ENCODE results near the gene MTFMT.
A peak's percentile ranks its signal among the peaks of the same experiment; 100 is the strongest.

- TF ChIP-seq, protein P1, sequence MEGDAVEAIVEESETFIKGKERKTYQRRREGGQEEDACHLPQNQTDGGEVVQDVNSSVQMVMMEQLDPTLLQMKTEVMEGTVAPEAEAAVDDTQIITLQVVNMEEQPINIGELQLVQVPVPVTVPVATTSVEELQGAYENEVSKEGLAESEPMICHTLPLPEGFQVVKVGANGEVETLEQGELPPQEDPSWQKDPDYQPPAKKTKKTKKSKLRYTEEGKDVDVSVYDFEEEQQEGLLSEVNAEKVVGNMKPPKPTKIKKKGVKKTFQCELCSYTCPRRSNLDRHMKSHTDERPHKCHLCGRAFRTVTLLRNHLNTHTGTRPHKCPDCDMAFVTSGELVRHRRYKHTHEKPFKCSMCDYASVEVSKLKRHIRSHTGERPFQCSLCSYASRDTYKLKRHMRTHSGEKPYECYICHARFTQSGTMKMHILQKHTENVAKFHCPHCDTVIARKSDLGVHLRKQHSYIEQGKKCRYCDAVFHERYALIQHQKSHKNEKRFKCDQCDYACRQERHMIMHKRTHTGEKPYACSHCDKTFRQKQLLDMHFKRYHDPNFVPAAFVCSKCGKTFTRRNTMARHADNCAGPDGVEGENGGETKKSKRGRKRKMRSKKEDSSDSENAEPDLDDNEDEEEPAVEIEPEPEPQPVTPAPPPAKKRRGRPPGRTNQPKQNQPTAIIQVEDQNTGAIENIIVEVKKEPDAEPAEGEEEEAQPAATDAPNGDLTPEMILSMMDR (IDR thresholded peaks at IDR 0.05): peak; percentile 83 to 97 (median 94)
- no peak for TF ChIP-seq POLR2A (IDR thresholded peaks at IDR 0.05)
Measured at GRCh38 chr15:65054333-65055200, 25.1 kb upstream of the MTFMT start.

Measured in adrenal gland (tissue), 5 donors.